UCSD-AML1 (cell line): ENCODE data around the gene DRD3.

Experiments used
- DNase-seq: peaks from one replicate; lab custom pipeline; 2025; ENCODE audit not compliant: unreplicated experiment; lab: John Stamatoyannopoulos, UW

The DRD3 gene

DNA sequence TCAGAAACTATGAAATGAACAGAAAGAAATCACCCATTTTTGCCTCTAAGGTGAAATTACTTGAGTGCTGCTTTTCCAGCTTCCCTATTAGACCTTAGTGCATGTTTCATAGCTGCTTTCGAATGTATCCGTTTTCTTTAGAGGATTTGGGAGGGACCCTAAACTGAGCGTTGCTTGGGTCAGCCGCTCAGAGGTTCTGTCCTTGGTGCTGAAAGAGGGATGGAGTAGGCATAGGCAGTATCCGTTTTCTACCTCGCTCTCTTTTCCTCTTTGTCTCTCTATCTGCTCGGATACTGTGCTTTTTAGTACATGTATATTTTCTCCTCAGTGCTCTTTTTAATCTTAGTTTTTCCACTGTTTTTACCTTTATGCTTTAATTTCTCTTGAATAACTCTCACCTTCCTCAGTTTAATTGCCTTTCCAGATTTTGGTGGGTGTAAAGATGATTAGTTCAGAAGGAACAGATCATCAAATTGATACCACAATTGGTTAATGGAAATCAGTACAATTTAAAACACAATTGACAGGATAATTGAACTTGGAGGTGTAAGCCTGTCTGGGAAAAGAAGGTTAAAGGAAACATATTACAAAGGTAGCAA, at the start of gene DRD3:
Gene DRD3, minus strand, starts transcription at position 283 of the 599 bp plus-strand sequence. CDS start 7,060 bp downstream, outside the sequence.
- DNase-seq: no peak

- DNase-seq: no peak
Observed at GRCh38 chr3:114227076-114227475, 48.2 kb upstream of the DRD3 start.

DNA sequence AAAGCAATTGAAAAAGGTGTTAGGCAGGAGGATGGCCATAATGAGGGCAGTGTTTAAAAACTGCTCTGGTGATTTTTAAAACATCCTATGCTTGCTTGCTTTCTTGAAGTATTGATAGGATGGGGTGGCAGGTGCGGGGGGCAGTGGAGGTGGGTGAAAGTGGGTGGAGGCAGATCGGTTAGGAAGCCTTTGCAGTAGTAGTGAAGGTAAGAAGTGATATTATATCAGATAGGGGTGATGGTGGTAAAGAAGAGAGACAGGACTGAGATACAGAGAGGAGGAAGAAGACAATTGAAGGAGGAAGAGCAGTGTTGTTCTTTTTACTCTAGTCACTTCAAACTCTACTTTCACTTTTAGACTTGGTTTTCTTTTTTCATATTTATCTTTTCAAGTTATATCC, 47.5 kb upstream of the DRD3 start:
- no peak for DNase-seq

- no peak for DNase-seq
Observed at GRCh38 chr3:114223143-114223542, 44.3 kb upstream of the DRD3 start.

DNA sequence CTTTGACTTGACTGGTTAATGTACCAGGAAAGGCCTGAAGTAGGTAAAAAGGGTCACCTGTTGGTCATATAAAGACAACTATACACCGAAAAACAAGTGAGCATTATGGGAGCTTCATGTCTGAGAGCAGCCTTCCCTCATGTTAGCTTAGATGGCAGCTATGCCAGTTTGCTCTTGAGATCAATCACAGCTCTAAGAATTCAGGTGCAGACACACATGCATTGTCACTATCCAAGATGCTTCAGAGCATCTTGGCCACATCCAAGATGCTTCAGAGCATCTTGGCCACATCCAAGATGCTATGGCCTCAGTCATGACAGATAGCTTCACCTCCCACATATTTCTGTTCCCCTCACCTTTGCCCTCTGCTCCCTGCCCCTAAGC, 43.0 kb upstream of the DRD3 start:
- no peak for DNase-seq

GRCh38 chr3:114221165-114221880, 42.5 kb upstream of the DRD3 start:
- DNase-seq: no peak

DNA sequence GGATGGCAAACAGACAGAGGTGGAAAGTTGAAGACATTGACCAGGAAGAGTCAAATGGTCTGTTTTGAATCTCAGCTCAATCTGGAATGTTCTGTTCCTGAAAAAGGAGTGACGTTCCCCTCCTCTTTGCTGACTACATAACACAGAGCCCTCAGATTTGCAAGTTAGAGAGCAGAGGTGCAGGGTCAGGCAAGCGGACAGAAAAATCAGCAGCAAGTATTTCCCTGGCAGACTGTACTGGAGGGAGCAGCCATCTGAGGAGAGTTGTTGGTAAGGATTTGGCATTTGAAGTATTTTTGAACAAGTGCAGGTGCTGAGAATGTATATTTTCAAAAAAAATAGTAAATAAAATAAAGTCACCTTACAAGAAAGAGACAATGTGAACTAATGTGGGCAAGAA, 40.9 kb upstream of the DRD3 start:
- no peak for DNase-seq

GRCh38 chr3:114218578-114219185, 39.8 kb upstream of the DRD3 start:
- DNase-seq: no peak

DNA sequence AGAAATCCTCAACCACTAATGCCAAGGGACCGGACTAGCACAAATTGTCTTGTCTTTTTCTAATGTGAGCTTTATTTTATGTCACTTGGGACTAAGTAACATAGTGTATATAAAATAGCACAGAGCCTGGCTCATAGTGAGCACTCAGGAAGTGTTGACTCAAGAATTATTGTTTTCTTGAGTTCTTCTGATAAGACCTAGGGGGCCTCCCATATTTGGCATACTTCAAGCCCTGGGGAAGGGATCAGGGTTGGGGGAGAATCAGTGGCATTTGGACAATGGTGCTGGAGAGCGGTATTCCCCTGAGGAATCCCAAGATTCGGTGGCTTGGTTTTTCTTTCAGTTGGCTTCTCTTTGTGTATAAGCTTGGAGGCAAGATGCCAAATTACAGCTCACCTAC, 39.2 kb upstream of the DRD3 start:
- DNase-seq: no peak

DNA sequence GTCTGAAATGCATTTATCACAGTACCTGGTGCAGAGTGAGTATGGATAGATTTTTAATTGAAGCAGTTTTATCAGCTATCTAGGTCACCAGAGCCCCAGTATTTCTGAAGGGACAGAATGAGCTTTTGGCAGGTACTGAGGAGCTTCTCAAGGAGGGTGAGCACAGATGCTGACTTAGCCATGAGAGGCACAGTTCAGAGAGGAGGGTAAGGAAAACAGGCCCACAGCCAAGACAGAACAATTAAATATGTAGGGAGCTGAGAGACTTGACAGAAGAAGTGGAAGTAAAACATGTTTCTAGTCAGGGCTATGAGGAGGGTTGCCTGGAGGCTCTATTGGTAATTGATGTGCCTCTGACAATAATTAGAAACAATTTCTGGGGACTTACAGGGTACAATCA, 38.4 kb upstream of the DRD3 start:
- no peak for DNase-seq

- DNase-seq: no peak
Observed at GRCh38 chr3:114216186-114216970, 37.5 kb upstream of the DRD3 start.

DNA sequence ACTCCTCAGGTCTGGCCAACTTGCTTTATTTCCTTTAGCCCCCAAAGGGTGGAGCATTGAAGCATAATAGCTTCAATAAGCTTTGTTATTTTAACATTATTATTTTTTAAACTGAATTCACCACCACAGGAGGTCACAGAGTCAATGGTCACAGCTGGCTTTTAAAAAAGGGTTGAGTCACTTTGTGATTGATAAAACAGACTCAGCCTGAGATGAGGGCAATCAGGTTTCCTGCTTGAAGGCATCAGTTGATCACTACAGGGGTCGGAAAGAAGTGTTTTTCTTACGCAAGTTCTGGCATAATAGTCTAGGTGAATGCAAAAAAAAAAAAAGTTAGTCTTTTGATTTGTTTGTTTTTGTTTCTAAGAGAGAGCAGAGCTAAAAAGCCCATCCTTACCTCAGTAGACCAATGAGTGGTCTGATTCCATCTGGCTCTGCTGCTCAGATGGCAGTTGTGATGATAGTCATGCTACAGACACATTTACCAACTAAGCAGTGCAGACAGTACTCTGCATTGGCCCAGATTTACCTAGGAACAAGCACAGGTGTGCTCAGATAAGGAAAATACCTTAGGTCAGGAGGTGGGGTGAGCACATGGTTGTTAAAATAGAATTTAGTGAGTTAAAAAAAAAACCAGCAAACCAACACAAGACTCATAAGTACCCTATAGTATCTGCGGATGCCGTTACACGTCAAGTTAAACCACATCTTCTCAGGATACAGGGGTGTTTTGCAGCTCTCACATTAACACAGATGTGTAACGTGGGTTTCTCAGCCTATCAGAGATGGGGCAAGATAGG, 35.9 kb upstream of the DRD3 start:
- DNase-seq: no peak

- DNase-seq: no peak
Observed at GRCh38 chr3:114213627-114214541, 35.0 kb upstream of the DRD3 start.

DNA sequence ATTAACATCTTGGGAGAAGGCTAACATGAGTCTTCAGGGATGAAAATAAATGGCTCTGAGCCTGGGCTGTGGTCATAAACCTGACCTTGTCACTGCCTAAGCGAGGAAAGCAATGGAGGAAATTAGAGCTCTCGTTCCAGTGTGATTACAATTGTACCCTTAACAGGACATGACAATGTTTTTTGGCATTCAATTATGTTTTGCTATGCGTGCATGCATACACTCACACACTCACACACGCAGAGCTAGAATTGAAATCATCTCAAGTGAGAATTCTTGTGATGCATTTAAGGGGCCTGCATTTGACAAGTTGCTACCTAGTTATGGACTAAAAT, 34.4 kb upstream of the DRD3 start:
- DNase-seq: no peak

DNA sequence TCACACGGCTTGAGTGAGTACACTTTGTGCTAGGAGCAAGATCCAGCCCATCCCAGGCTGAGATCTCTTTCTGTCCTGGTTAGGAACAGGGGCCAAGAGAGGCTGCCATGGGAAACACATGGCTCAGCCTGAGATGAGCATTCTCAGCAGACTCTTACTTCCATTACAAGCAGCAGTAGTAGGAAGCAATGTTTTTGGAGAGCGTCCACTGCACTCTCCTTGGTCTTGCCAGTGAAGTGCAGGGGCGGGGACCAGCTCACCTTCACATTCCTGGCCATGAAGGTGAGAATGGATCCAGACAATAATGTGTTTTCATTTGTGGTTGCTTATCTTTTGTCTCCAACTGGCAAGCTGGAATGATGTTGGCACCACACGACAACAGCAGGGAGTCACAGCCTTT, 33.8 kb upstream of the DRD3 start:
- no peak for DNase-seq

- no peak for DNase-seq
Observed at GRCh38 chr3:114207768-114208167, 28.9 kb upstream of the DRD3 start.

DNA sequence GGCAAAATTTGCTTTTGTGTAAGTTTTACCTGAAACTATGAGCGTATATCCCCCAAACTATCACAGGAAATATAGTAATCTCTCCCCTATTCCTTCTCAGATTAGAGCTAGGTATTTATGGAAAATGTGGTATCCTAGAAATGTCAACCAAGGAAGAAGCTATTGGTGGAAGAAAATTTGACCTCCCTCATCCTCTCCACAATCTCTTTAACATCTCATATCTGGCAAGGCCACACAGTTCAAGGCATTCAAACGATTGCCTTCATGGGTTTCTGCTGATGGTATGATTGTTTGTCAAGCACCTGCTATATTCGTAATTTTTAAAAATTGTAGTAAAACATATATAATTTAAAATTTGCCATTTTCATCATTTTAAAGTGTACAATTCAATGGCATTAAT, 27.5 kb upstream of the DRD3 start:
- DNase-seq: no peak

DNA sequence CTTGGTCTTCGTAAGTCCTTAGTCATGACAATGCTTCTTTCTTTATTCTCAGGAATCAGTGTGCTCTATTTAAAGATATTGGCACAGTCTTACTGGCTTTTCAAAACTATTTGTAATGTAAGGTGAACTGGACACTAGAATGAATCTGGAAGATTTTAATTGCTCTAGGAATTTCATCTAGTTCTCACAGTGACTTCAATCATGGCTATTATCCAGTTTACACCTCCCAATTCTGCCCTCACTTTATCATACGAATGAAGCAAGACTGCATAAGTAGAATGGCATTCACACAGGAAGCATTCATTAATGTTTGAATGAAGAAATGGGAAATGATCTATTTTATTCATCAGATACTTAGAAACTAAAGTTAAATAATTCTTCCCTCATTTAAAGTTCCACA, 26.7 kb upstream of the DRD3 start:
- DNase-seq: no peak

DNA sequence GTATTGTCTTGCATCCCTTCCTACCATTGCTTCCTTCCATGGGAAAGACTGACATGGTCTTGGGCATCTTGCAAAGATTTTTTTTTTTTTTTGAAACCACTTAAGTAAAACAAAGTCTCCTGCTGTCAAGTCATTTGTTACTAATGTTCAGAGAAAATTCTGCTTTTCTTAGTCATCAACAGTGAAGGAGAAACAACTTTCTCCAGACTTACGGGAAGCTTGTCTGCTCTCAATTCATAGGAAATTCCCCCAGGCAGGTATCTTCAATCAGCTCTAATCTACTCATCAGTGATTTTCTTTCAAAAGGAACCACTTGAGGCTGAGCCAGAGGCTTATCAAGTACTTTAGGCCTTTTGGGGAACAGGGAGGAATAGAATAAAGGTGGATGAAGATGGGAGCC, 15.9 kb upstream of the DRD3 start:
- no peak for DNase-seq

DNA sequence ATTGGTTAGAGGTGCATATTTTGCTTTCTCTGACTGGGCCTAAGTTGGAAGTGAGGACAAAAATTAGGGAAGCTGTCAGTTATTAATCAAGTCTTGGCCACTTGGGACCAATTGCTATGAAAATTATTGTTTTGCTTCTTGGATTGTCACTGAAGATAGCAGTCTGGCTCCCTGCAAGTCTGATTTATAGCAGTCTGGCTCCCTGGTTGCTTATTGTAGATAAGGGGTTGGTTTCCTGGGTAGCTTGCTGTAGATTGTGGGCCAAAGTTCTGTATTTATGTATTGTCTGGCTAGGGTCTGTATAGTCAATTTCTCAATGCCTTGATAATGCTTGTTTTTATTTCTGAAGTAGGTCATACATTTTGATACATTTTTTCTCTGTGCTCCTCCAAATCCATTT, 13.3 kb upstream of the DRD3 start:
- no peak for DNase-seq
